IMR-90 (cell line): Measurements from ENCODE around the gene RNF14. TPM values are rescaled to one million over a fixed set of nuclear protein-coding genes. Genes with fewer than 3 reads are reported as not detected.

Source experiments
- ATAC-seq: fragments of 200-7000 bp; cut with Tn5 transposase; 2 replicates; pipeline ENCODE4 v1.9.1; 2020; ENCODE audit warnings: low read depth, mild to moderate bottlenecking, moderate library complexity
- BruUV-seq: library from RNA; stranded (reverse); fragments of 400-500 nt; replicated peaks from 2 replicates; lab custom pipeline; 2021; lab: Mats Ljungman, UMichigan
- CTCF ChIA-PET: fragments of 300-600 bp; formaldehyde crosslinking; extraction: SDS; loops from one replicate; lab custom pipeline; 2021; ENCODE audit warnings: antibody characterized with exemption; lab: Yijun Ruan, JAX
- POLR2A ChIA-PET: fragments of 300-600 bp; sonication (Branson Sonifier 250); formaldehyde crosslinking; loops from one replicate; lab custom pipeline; 2022; ENCODE audit warnings: antibody characterized with exemption; ENCODE audit not compliant: unreplicated experiment; lab: Charles Lee
- DNase-seq: peaks from one replicate; pipeline ENCODE4 v3.0.0; 2013
- H2AFZ ChIP-seq: replicated peaks from 2 replicates; pipeline ENCODE3; 2013; ENCODE audit warnings: low read length, mild to moderate bottlenecking; ENCODE audit not compliant: poor library complexity
- H2AK5ac ChIP-seq: 2 replicates; pipeline ENCODE4 v1.6.1; 2013; ENCODE audit warnings: low read depth, low read length, inconsistent platforms
- H2AK9ac ChIP-seq: replicated peaks from 2 replicates; pipeline ENCODE3; 2013; ENCODE audit warnings: mild to moderate bottlenecking, low read depth, low read length, moderate library complexity; ENCODE audit not compliant: poor library complexity
- H2BK120ac ChIP-seq: 2 replicates; pipeline ENCODE4 v1.6.1; 2013; ENCODE audit warnings: low read depth, low read length, inconsistent platforms
- H2BK15ac ChIP-seq: 3 replicates; pipeline ENCODE4 v1.6.1; 2013; ENCODE audit warnings: low read depth, low read length, inconsistent platforms
- H2BK20ac ChIP-seq: 2 replicates; pipeline ENCODE4 v1.6.1; 2013; ENCODE audit warnings: low read depth, mild to moderate bottlenecking, inconsistent platforms, low read length, moderate library complexity
- H2BK5ac ChIP-seq: 2 replicates; pipeline ENCODE4 v1.6.1; 2013; ENCODE audit warnings: mild to moderate bottlenecking, low read depth, low read length, inconsistent platforms; ENCODE audit not compliant: poor library complexity, severe bottlenecking
- H3K14ac ChIP-seq: replicated peaks from 2 replicates; pipeline ENCODE4 v1.6.1; 2013; ENCODE audit warnings: low read depth, low read length, inconsistent platforms
- H3K18ac ChIP-seq: 2 replicates; pipeline ENCODE4 v1.6.1; 2013; ENCODE audit warnings: low read depth, low read length, control low read depth
- H3K23ac ChIP-seq: 2 replicates; pipeline ENCODE4 v1.6.1; 2013; ENCODE audit warnings: low read depth, low read length, inconsistent platforms
- H3K27ac ChIP-seq: 2 replicates; pipeline ENCODE4 v1.5.1; 2013; ENCODE audit warnings: mild to moderate bottlenecking, control low read depth, low read length; ENCODE audit not compliant: insufficient read depth
- H3K27me3 ChIP-seq: 2 replicates; pipeline ENCODE4 v1.6.1; 2013; ENCODE audit warnings: low read length; ENCODE audit not compliant: control insufficient read depth, insufficient read depth
- H3K36me3 ChIP-seq: 2 replicates; pipeline ENCODE4 v1.6.1; 2013; ENCODE audit warnings: low read length, mixed read lengths; ENCODE audit not compliant: control insufficient read depth, insufficient read depth
- H3K4ac ChIP-seq: 2 replicates; pipeline ENCODE4 v1.6.1; 2013; ENCODE audit warnings: low read depth, low read length, inconsistent platforms
- H3K4me1 ChIP-seq: 2 replicates; pipeline ENCODE4 v1.6.1; 2013; ENCODE audit warnings: low read length, mixed read lengths; ENCODE audit not compliant: control insufficient read depth, insufficient read depth
- H3K4me2 ChIP-seq: 2 replicates; pipeline ENCODE4 v1.6.1; 2013; ENCODE audit warnings: low read depth, mild to moderate bottlenecking, control low read depth, low read length, moderate library complexity
- H3K4me3 ChIP-seq: 2 replicates; pipeline ENCODE4 v1.5.1; 2013; ENCODE audit warnings: low read depth, mild to moderate bottlenecking, control low read depth, low read length, moderate library complexity; ENCODE audit not compliant: insufficient read depth
- H3K56ac ChIP-seq: 2 replicates; pipeline ENCODE4 v1.6.1; 2013; ENCODE audit warnings: low read length, inconsistent platforms; ENCODE audit not compliant: insufficient read depth; ENCODE audit errors: extremely low read depth
- H3K79me1 ChIP-seq, 2 experiments: 2 replicates each; pipeline ENCODE4 v1.6.1; 2013; ENCODE audit warnings: low read length in 2 of 2, inconsistent platforms in 1 of 2, low read depth in 1 of 2
- H3K9ac ChIP-seq: 2 replicates; pipeline ENCODE4 v1.6.1; 2013; ENCODE audit warnings: low read depth, low read length, control low read depth
- H3K9me1 ChIP-seq: 2 replicates; pipeline ENCODE4 v1.6.1; 2013; ENCODE audit warnings: low read length, inconsistent platforms; ENCODE audit not compliant: insufficient read depth
- H3K9me3 ChIP-seq: 2 replicates; pipeline ENCODE4 v1.6.1; 2013; ENCODE audit warnings: low read length; ENCODE audit not compliant: control insufficient read depth, insufficient read depth
- H4K20me1 ChIP-seq: 2 replicates; pipeline ENCODE4 v1.6.1; 2013; ENCODE audit warnings: low read length, inconsistent platforms; ENCODE audit not compliant: insufficient read depth
- H4K5ac ChIP-seq: 2 replicates; pipeline ENCODE4 v1.6.1; 2013; ENCODE audit warnings: mild to moderate bottlenecking, low read depth, low read length, control low read depth
- H4K8ac ChIP-seq, 2 experiments: 2 replicates each; pipeline ENCODE4 v1.6.1; 2013; ENCODE audit warnings: low read depth in 2 of 2, low read length in 2 of 2, control low read depth in 1 of 2, inconsistent platforms in 1 of 2
- H4K91ac ChIP-seq: 2 replicates; pipeline ENCODE4 v1.6.1; 2013; ENCODE audit warnings: low read depth, low read length, inconsistent platforms; ENCODE audit not compliant: insufficient read depth
- CEBPB ChIP-seq: IDR thresholded peaks from 2 replicates; pipeline ENCODE4 v1.6.1; 2012; ENCODE audit warnings: low read depth, low read length, improper control_type of control experiment
- CHD1 ChIP-seq: IDR thresholded peaks from 2 replicates; pipeline ENCODE4 v1.6.1; 2012; ENCODE audit warnings: low read depth, low read length, improper control_type of control experiment
- CTCF ChIP-seq: conservative IDR thresholded peaks from 2 replicates; pipeline ENCODE4 v1.5.1; 2012; ENCODE audit warnings: mild to moderate bottlenecking, low read depth, low read length, improper control_type of control experiment
- ELK1 ChIP-seq: fragments of 150-350 bp; IDR thresholded peaks from 2 replicates; pipeline ENCODE4 v1.6.1; 2016; ENCODE audit warnings: low read depth, mild to moderate bottlenecking, low read length, moderate library complexity, borderline replicate concordance
- FOS ChIP-seq: fragments of 150-350 bp; IDR thresholded peaks from 2 replicates; pipeline ENCODE4 v1.6.1; 2016; ENCODE audit warnings: low read depth, low read length
- MAFK ChIP-seq: IDR thresholded peaks from 2 replicates; pipeline ENCODE4 v1.6.1; 2012; ENCODE audit warnings: low read depth, low read length, improper control_type of control experiment
- MAZ ChIP-seq: IDR thresholded peaks from 2 replicates; pipeline ENCODE4 v1.6.1; 2012; ENCODE audit warnings: low read depth, mild to moderate bottlenecking, low read length, improper control_type of control experiment, moderate library complexity, borderline replicate concordance
- MXI1 ChIP-seq: IDR thresholded peaks from 2 replicates; pipeline ENCODE4 v1.6.1; 2012; ENCODE audit warnings: low read depth, mild to moderate bottlenecking, low read length, moderate library complexity, borderline replicate concordance
- NFE2L2 ChIP-seq: fragments of 150-350 bp; IDR thresholded peaks from 2 replicates; pipeline ENCODE4 v1.6.1; 2016; ENCODE audit warnings: low read depth, mild to moderate bottlenecking, low read length
- POLR2A ChIP-seq: IDR thresholded peaks from 2 replicates; pipeline ENCODE4 v1.6.1; 2012; ENCODE audit warnings: mild to moderate bottlenecking, low read depth, low read length
- RAD21 ChIP-seq: IDR thresholded peaks from 2 replicates; pipeline ENCODE4 v1.6.1; 2012; ENCODE audit warnings: low read length, improper control_type of control experiment
- RCOR1 ChIP-seq: IDR thresholded peaks from 2 replicates; pipeline ENCODE4 v1.6.1; 2012; ENCODE audit warnings: mild to moderate bottlenecking, low read length, improper control_type of control experiment; ENCODE audit not compliant: insufficient replicate concordance
- RFX5 ChIP-seq: IDR thresholded peaks from 2 replicates; pipeline ENCODE4 v1.8.0; 2012; ENCODE audit warnings: low read depth, mild to moderate bottlenecking, low read length, moderate library complexity
- WGBS, 2 experiments: methylation state at CpG; one replicate each; pipeline versions ENCODE4 v1.1.5 to v1.1.7; 2013; ENCODE audit warnings: missing lambda C conversion rate in 2 of 2; ENCODE audit not compliant: insufficient read length in 1 of 2; ENCODE audit errors: extremely low coverage in 2 of 2; 5-methylcytosine and 5-hydroxymethylcytosine counted together
- dilution Hi-C: fragments of 300-500 bp; cut with HindIII; formaldehyde crosslinking; loops from one replicate; pipeline ENCODE4 v1.14.3; 2018; ENCODE audit warnings: low sequenced_read_pairs; ENCODE audit not compliant: unreplicated experiment
- in situ Hi-C: fragments of 300-500 bp; cut with MboI; formaldehyde crosslinking; loops from 3 replicates; pipeline ENCODE4 v1.14.3; 2019; ENCODE audit warnings: low sequenced_read_pairs, inconsistent platforms, mixed read lengths
- intact Hi-C: fragments of 100-400 bp; cut with micrococcal nuclease; formaldehyde crosslinking; loops from 2 replicates; pipeline ENCODE4 v1.10.0; 2022
- polyA plus RNA-seq, 3 experiments: library from polyadenylated mRNA; depleted of rRNA; stranded (reverse); fragments of >200 nt; gene quantifications; 2 replicates each; pipeline ENCODE4 v1.2.3, GENCODE V29; 2012; ENCODE audit warnings: low replicate concordance in 1 of 3
- total RNA-seq: library from RNA; depleted of rRNA; stranded (reverse); fragments of >200 nt; gene quantifications from 2 replicates; pipeline ENCODE4 v1.2.3, GENCODE V29; 2012
- TF ChIP-seq, protein P1 (sequence below): fragments of 150-350 bp; IDR thresholded peaks from 2 replicates; pipeline ENCODE4 v1.6.1; 2017; ENCODE audit warnings: mild to moderate bottlenecking, antibody characterized with exemption, low read length, low read depth

The RNF14 gene
- total and polyA plus RNA-seq, 2 of the 4 experiments (the other 2 are of a cell fraction), result 36.1 to 106 TPM

DNA sequence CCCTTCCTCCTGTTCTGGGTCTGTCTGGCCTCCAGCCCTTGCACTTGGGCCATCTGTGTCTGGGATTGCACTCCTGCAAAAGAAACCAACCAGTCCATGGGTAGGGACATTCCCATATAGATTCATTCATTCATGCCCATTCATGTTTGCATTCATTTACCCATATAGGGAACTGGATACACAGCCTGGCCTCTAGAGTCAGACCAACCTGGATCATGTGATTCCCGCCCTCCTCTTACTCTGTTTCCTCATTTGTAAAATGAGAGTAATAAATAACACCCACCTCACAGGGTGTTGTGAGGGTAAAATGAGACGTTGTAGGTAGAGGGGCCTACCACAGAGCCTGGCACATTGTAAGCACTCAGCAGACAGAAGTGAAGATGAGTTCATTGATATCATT lies 19.4 kb upstream of the RNF14 start:
- H4K20me1 ChIP-seq, result no peaks in the 10 kb centered on the region
- BruUV-seq, result no TSS peak
- H3K79me1 ChIP-seq, result no peaks in the 10 kb centered on the region
- POLR2A ChIA-PET, result no interaction called here
- in situ Hi-C loops, result no loop called here
- H3K9me3 ChIP-seq, result no peaks in the 10 kb centered on the region
- H3K9ac ChIP-seq, result no peak overlapping the region
- dilution Hi-C loops, result no loop called here
- no peak overlapping the region for H3K56ac ChIP-seq
- no peak overlapping the region for H3K14ac ChIP-seq
- DNase-seq (no peak), ATAC-seq (no peak)
- H3K27ac ChIP-seq, result no peak overlapping the region
- WGBS, 2 experiments, result no CpG with 5 or more reads among the region's 2 CpGs
- H2AFZ ChIP-seq, result no peak overlapping the region
- no peak overlapping the region for H3K18ac ChIP-seq
- no peak overlapping the region for H4K8ac ChIP-seq
- H3K4me3 ChIP-seq, result no peak overlapping the region
- no peak overlapping the region for H2AK5ac ChIP-seq
- no peak overlapping the region for H2BK120ac ChIP-seq
- H3K4ac ChIP-seq, result no peak overlapping the region
- H3K4me1 ChIP-seq, result no peaks in the 10 kb centered on the region
- no peak overlapping the region for H4K5ac ChIP-seq
- CTCF ChIA-PET, result no interaction called here
- H2AK9ac ChIP-seq, result no peak overlapping the region
- TF ChIP-seq, protein P1, sequence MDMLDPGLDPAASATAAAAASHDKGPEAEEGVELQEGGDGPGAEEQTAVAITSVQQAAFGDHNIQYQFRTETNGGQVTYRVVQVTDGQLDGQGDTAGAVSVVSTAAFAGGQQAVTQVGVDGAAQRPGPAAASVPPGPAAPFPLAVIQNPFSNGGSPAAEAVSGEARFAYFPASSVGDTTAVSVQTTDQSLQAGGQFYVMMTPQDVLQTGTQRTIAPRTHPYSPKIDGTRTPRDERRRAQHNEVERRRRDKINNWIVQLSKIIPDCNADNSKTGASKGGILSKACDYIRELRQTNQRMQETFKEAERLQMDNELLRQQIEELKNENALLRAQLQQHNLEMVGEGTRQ, result no peak
- TF ChIP-seq ELK1 (no peak), FOS (no peak), POLR2A (no peak), MAZ (no peak), CEBPB (no peak), MAFK (no peak), RCOR1 (no peak), NFE2L2 (no peak), RFX5 (no peak), CTCF (no peak), RAD21 (no peak), CHD1 (no peak), MXI1 (no peak)
- no peaks in the 10 kb centered on the region for H3K9me1 ChIP-seq
- H4K91ac ChIP-seq, result no peak overlapping the region
- no peak overlapping the region for H3K23ac ChIP-seq
- H2BK20ac ChIP-seq, result no peak overlapping the region
- no peaks in the 10 kb centered on the region for H3K36me3 ChIP-seq
- intact Hi-C loops, result no loop called here
- no peak overlapping the region for H2BK15ac ChIP-seq
- no peak overlapping the region for H2BK5ac ChIP-seq
- no peak overlapping the region for H3K4me2 ChIP-seq
- peaks cover 24% of the 10 kb centered on the region for H3K27me3 ChIP-seq
